Measurements from ENCODE around the gene CD164. TPM values are rescaled to one million over a fixed set of nuclear protein-coding genes. Genes with fewer than 3 reads are reported as not detected.
A peak's percentile ranks its signal among the peaks of the same experiment; 100 is the strongest.

Gene CD164
- total and polyA plus RNA-seq, 3 experiments from 2014 or later, result 246 to 291 (median 259) TPM

DNA sequence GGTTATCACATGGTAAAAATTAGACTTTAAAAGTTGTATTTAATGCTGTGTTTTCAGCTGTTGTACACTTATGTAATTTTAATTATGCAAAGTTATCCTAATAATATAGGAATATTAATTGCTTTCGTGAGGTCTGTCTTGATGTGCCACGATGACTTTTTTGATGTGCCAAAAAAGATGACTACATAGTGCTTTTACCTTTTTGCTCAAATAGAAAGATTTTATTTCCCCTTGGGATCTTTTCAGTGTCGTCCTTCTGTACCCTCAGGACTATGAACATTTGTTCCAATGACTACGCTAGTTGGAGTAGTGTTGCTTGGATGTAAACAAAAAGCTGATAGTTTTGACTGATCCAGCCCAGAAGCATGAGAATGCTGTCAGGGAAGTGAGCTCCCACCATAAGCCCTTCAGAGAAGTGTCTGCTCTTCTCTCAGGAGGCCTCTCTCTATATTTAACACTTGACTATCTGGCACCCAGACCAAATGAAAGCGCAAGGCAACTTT lies 1.2 kb upstream of the CD164 start:
- Histone ChIP-seq H3K4me3 (ENCODE audit: low read length) (peak overlapping the region; percentile 88), H3K27me3 (ENCODE audit: insufficient read depth, low read length, poor library complexity, severe bottlenecking) (no peaks in the 10 kb centered on the region), H3K27ac (ENCODE audit: low read depth, low read length) (peak overlapping the region; percentile 97), H3K9me3 (ENCODE audit: low read length) (no peaks in the 10 kb centered on the region), H3K36me3 (ENCODE audit: insufficient read depth, low read length) (no peaks in the 10 kb centered on the region), H3K4me1 (ENCODE audit: insufficient read depth, low read length) (peaks cover 25% of the 10 kb centered on the region)
- peaks cover 0 to 28% (median 4%) of the 10 kb centered on the region in 3 donors for H3K36me3 Mint-ChIP-seq
- peaks cover 2 to 3% of the 10 kb centered on the region in 2 donors for H3K27me3 Mint-ChIP-seq
- POLR2A ChIA-PET, result interaction anchor here (0.8 to 2.9 kb wide), 16 partner anchors 10 to 1006 kb away, joined by 3 to 34 read pairs (median 8); partner anchors contain the start of genes AK9, CEP57L1, FIG4 and MICAL1
- H3K27ac Mint-ChIP-seq, result peak overlapping the region; percentile 98 to 99 (median 99)
- H3K9me3 Mint-ChIP-seq, result no peaks in the 10 kb centered on the region
- H3K4me1 Mint-ChIP-seq, result peaks cover 27 to 36% (median 32%) of the 10 kb centered on the region in 3 donors
- peak overlapping the region; percentile 92 to 99 (median 97) for H3K4me3 Mint-ChIP-seq
- DNase-seq, result no peak
- CTCF ChIA-PET, result interaction anchor here (0.7 to 4.9 kb wide), 29 partner anchors 9 to 842 kb away, joined by 3 to 73 read pairs (median 5); partner anchors contain the start of genes AK9, CEP57L1, FIG4 and MICAL1

DNA sequence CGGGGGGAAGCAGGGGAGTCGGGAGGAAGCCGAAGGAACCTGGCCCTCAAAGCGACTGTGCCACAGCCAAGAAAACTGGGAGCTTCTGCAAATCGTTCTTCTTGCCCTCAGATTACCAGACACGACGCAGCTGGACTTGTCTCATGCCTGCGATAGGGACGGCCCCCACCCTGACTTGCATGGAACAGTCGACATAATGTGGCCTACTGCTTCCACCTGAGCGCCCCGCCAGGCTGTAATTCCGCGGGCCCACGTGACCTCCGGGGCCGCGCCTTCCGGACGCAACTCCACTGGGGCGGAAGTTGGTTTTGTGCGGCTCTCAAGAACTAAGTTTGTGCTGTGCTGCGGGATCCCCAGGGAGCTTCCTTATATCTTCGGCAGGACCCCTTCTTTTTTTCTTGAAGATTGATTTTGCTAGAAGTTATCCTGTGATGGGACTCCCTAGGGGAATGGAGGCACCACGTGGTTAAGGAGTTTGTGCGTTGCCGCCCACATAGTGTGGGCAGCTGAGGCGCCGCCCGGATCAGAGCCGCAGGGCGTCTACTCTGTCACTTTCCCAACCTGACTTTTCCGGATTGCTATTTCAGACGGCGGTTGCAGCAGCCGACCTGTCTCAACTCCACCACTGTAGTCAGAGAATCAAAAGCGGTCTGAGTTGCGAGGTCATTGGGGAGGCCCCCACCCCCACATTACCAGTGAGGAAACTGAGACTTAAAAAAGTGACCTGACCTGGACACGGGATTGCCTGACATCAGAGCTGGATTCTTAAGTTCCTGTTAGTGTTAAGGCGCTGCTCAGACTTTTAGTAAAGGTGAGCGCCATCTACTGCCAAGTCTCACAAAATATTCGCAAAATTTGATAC lies 540 bp upstream of the CD164 start:
- H3K4me1 Mint-ChIP-seq, result peaks cover 34 to 43% (median 39%) of the 10 kb centered on the region in 3 donors
- H3K4me3 Mint-ChIP-seq, result peak overlapping the region; percentile 92 to 99 (median 97)
- Histone ChIP-seq H3K27me3 (ENCODE audit: insufficient read depth, low read length, poor library complexity, severe bottlenecking) (no peaks in the 10 kb centered on the region), H3K9me3 (ENCODE audit: low read length) (no peaks in the 10 kb centered on the region), H3K27ac (ENCODE audit: low read depth, low read length) (peak overlapping the region; percentile 97), H3K36me3 (ENCODE audit: insufficient read depth, low read length) (peaks cover 1% of the 10 kb centered on the region), H3K4me3 (ENCODE audit: low read length) (peak overlapping the region; percentile 88), H3K4me1 (ENCODE audit: insufficient read depth, low read length) (peaks cover 31% of the 10 kb centered on the region)
- H3K36me3 Mint-ChIP-seq, result peaks cover 0 to 35% (median 8%) of the 10 kb centered on the region in 3 donors
- POLR2A ChIA-PET, result interaction anchor here (0.8 to 2.9 kb wide), 21 partner anchors 9 to 1433 kb away, joined by 3 to 34 read pairs (median 6); partner anchors contain the start of genes AK9, CDK19, CEP57L1 and FIG4
- DNase-seq, result peak; percentile 86 to 96 (median 95)
- H3K27ac Mint-ChIP-seq, result peak overlapping the region; percentile 98 to 99 (median 99)
- peaks cover 2 to 3% of the 10 kb centered on the region in 2 donors for H3K27me3 Mint-ChIP-seq
- CTCF ChIA-PET, result interaction anchor here (0.8 to 4.9 kb wide), 33 partner anchors 9 to 841 kb away, joined by 3 to 73 read pairs (median 4); partner anchors contain the start of genes AK9, CEP57L1, FIG4 and MICAL1
- H3K9me3 Mint-ChIP-seq, result no peaks in the 10 kb centered on the region

GRCh38 chr6:109381061-109381746 lies 1.1 kb downstream of the CD164 start:
- peaks cover 41% of the 10 kb centered on the region for H3K4me1 ChIP-seq (ENCODE audit: insufficient read depth, low read length)

GRCh38 chr6:109379711-109380110 lies 2.6 kb downstream of the CD164 start:
- ChIA-PET CTCF (interaction anchor here (1.1 kb wide), 1 partner anchor 660 kb away, joined by 3 read pairs; no protein-coding TSS in a partner anchor), POLR2A (interaction anchor here (0.9 kb wide), 1 partner anchor 10 kb away, joined by 3 read pairs; no protein-coding TSS in a partner anchor)
- peak overlapping the region; percentile 91 to 99 (median 95) for H3K4me3 Mint-ChIP-seq
- H3K27ac Mint-ChIP-seq, result peak overlapping the region; percentile 60 to 98 (median 93)
- Histone ChIP-seq H3K27me3 (ENCODE audit: insufficient read depth, low read length, poor library complexity, severe bottlenecking) (no peaks in the 10 kb centered on the region), H3K9me3 (ENCODE audit: low read length) (no peaks in the 10 kb centered on the region), H3K4me3 (ENCODE audit: low read length) (peak overlapping the region; percentile 57), H3K4me1 (ENCODE audit: insufficient read depth, low read length) (peaks cover 47% of the 10 kb centered on the region), H3K27ac (ENCODE audit: low read depth, low read length) (no peak overlapping the region), H3K36me3 (ENCODE audit: insufficient read depth, low read length) (peaks cover 32% of the 10 kb centered on the region)
- H3K4me1 Mint-ChIP-seq, result peaks cover 57 to 69% (median 58%) of the 10 kb centered on the region in 3 donors
- H3K36me3 Mint-ChIP-seq, result peaks cover 5 to 64% (median 18%) of the 10 kb centered on the region in 3 donors
- no peaks in the 10 kb centered on the region for H3K9me3 Mint-ChIP-seq
- peaks cover 0 to 2% of the 10 kb centered on the region in 2 donors for H3K27me3 Mint-ChIP-seq
- no peak for DNase-seq

More at GRCh38 chr6:109381061-109381746, 1.1 kb downstream of the CD164 start:
- ChIA-PET POLR2A (interaction anchor here (0.5 to 2.9 kb wide), 8 partner anchors 8 to 823 kb away, joined by 3 to 34 read pairs (median 14); partner anchors contain the start of genes AK9, FIG4, MICAL1 and PPIL6), CTCF (interaction anchor here (1.0 to 4.7 kb wide), 2 partner anchors 60 to 68 kb away, joined by 3 to 49 read pairs; partner anchors contain the start of genes PPIL6 and SMPD2)
- peak overlapping the region; percentile 94 to 99 (median 98) for H3K27ac Mint-ChIP-seq
- Histone ChIP-seq H3K36me3 (ENCODE audit: insufficient read depth, low read length) (peaks cover 18% of the 10 kb centered on the region), H3K9me3 (ENCODE audit: low read length) (no peaks in the 10 kb centered on the region), H3K27ac (ENCODE audit: low read depth, low read length) (peak overlapping the region; percentile 97), H3K4me3 (ENCODE audit: low read length) (peak overlapping the region; percentile 88), H3K27me3 (ENCODE audit: insufficient read depth, low read length, poor library complexity, severe bottlenecking) (no peaks in the 10 kb centered on the region)
- peaks cover 2 to 51% (median 15%) of the 10 kb centered on the region in 3 donors for H3K36me3 Mint-ChIP-seq
- no peak for DNase-seq
- no peaks in the 10 kb centered on the region for H3K9me3 Mint-ChIP-seq
- H3K4me3 Mint-ChIP-seq, result peak overlapping the region; percentile 91 to 99 (median 95)
- H3K27me3 Mint-ChIP-seq, result peaks cover 0 to 2% of the 10 kb centered on the region in 2 donors
- H3K4me1 Mint-ChIP-seq, result peaks cover 49 to 56% (median 50%) of the 10 kb centered on the region in 3 donors

DNA sequence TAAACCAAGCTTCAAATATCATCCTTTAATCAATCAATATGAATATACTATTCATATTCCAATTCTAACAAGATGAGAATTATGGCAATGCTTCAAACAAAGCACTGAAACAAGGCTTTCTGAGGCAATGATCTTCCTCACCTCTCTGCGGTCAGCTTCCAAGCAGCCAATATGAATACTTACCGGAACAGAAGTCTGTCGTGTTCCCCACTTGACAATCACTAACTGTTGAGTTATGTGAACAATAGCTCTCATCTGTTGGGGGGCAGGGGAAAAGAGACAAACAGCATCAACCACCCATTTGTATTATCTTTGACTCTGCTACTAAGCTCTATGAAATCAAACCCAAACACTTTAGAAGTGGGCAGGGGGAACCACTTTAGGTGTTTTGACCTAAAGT lies 4.5 kb downstream of the CD164 start:
- Mint-ChIP-seq H3K27ac (peak overlapping the region in 4 of 8 donors; percentile 15 to 51 (median 44)), H3K36me3 (peaks cover 16 to 77% (median 30%) of the 10 kb centered on the region in 3 donors), H3K9me3 (no peaks in the 10 kb centered on the region), H3K27me3 (peaks cover 0 to 2% of the 10 kb centered on the region in 2 donors), H3K4me1 (peaks cover 67 to 82% (median 72%) of the 10 kb centered on the region in 3 donors), H3K4me3 (peak overlapping the region; percentile 1 to 66 (median 44))
- no peak overlapping the region for H3K27ac ChIP-seq (ENCODE audit: low read depth, low read length)
- DNase-seq, result no peak
- H3K27me3 ChIP-seq (ENCODE audit: insufficient read depth, low read length, poor library complexity, severe bottlenecking), result no peaks in the 10 kb centered on the region
- H3K36me3 ChIP-seq (ENCODE audit: insufficient read depth, low read length), result peaks cover 50% of the 10 kb centered on the region
- no peaks in the 10 kb centered on the region for H3K9me3 ChIP-seq (ENCODE audit: low read length)
- H3K4me1 ChIP-seq (ENCODE audit: insufficient read depth, low read length), result peaks cover 60% of the 10 kb centered on the region
- no peak overlapping the region for H3K4me3 ChIP-seq (ENCODE audit: low read length)
- CTCF ChIA-PET, result interaction anchor here (1.6 kb wide), 1 partner anchor 190 kb away, joined by 6 read pairs; no protein-coding TSS in a partner anchor
- POLR2A ChIA-PET, result interaction anchor here (0.7 kb wide), 1 partner anchor 310 kb away, joined by 4 read pairs; no protein-coding TSS in a partner anchor

DNA sequence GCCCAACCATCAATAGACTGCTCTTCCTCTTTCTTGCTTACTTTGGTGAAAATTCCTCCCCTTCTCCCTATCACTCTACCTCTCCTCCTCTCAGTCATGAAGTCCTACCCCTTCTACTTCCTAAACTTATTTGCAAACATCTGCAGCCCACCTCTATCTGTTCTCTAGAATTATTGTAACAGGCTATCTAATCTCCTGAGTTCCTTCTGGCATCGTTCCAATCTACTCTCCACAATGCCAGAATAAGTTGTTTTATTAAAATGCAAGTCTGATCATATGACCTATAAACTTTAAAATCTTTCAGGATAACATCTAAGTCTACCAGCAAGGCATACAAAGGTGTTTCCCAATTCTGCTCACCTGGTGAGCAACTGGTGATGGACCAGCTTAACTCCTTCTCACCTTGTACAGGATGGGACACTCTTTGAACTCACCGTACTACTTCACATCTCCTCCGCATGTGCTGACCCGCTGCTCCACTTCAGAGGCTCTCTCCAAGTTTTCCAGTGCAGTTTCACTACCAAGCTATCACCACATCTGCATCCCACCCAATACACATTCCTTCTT lies 7.9 kb downstream of the CD164 start:
- Mint-ChIP-seq H3K9me3 (no peaks in the 10 kb centered on the region), H3K27ac (peak overlapping the region in 7 of 8 donors; percentile 43 to 94 (median 61)), H3K27me3 (no peaks in the 10 kb centered on the region), H3K36me3 (peaks cover 16 to 91% (median 31%) of the 10 kb centered on the region in 3 donors), H3K4me1 (peaks cover 70 to 90% (median 87%) of the 10 kb centered on the region in 3 donors), H3K4me3 (peak overlapping the region in 5 of 7 donors; percentile 23 to 74 (median 30))
- DNase-seq, result no peak
- Histone ChIP-seq H3K4me3 (ENCODE audit: low read length) (no peak overlapping the region), H3K27ac (ENCODE audit: low read depth, low read length) (no peak overlapping the region), H3K4me1 (ENCODE audit: insufficient read depth, low read length) (peaks cover 59% of the 10 kb centered on the region), H3K36me3 (ENCODE audit: insufficient read depth, low read length) (peaks cover 62% of the 10 kb centered on the region), H3K27me3 (ENCODE audit: insufficient read depth, low read length, poor library complexity, severe bottlenecking) (no peaks in the 10 kb centered on the region), H3K9me3 (ENCODE audit: low read length) (no peaks in the 10 kb centered on the region)
- POLR2A ChIA-PET, result interaction anchor here (2.6 kb wide), 1 partner anchor 8 kb away, joined by 8 read pairs; the partner anchor contains the start of gene CD164
- CTCF ChIA-PET, result interaction anchor here (0.9 to 1.4 kb wide), 2 partner anchors 8 to 11 kb away, joined by 3 to 6 read pairs; partner anchors contain the start of gene CD164
